22Rv1 (cell line): ENCODE measurements around the gene CCR6.
"Not testable (repeated sequence)": the region's sequence is repeated elsewhere in the genome, so short reads cannot be mapped to it uniquely, and the experiment has no call there.

Source experiments
- H3K27ac ChIP-seq: fragments of 450-650 bp; 2 replicates; pipeline ENCODE4 v1.5.1; 2017
- CTCF ChIP-seq: fragments of 450-650 bp; IDR thresholded peaks from 2 replicates; pipeline ENCODE4 v1.5.1; 2017; ENCODE audit warnings: mild to moderate bottlenecking

The CCR6 gene

GRCh38 chr6:167182913-167183314 lies 60.0 kb downstream of the CCR6 start:
- TF ChIP-seq CTCF: peak; percentile 40
- H3K27ac ChIP-seq: not testable (repeated sequence)

DNA sequence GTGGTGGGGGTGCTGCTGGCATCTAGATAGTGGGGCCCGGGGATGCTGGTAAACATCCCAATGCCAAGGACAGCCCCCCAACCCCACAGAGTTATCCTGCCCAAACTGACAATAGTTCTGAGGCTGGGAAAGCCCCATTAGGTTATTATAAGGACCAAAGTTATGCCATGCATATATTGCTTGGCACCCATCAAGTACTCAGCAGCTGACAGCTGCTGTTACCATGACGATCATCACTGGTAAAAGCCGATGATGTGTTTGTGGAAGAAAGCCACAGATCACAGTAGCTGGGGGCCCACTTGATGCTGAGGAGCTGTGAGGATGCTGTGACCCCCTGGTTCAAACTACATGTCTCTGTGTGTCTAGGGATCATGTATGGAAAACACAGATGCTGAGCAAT lies 62.2 kb downstream of the CCR6 start:
- not testable (repeated sequence) for H3K27ac ChIP-seq

DNA sequence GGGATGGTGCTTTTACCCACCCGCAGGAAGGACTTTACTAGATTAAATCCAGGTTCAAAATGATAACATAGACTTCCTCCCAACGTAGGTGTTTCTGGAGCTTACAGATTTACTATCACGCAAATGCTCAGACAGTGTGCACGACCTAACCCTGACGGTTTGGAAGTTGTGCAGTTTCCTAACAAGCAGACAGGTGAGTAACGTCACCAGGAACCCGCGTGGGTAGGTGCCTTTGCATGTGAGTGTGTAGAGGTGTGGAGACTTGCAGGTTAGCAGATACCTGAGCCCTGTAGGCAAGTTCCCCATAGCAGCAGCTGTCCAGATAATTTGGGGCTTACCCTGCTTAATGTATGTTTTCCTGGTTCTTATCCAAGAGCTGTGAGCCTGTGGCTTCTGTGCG lies 64.4 kb downstream of the CCR6 start:
- not testable (repeated sequence) for H3K27ac ChIP-seq
